Measurements from ENCODE around the gene LRP1B.

The LRP1B gene

GRCh38 chr2:141055531-141055930, 1075.3 kb downstream of the LRP1B start:
- in situ Hi-C loops (cut with HindIII; ENCODE audit: low pct_unique_long_range_greater_than_20kb, low sequenced_read_pairs) = no loop called here
- no peak for DNase-seq (ENCODE audit: low read depth in 1 of 2, low spot score in 1 of 2)
- TF ChIP-seq JUND (IDR thresholded peaks at IDR 0.05; ENCODE audit: low read depth) = no peak

- no peak for TF ChIP-seq JUND (IDR thresholded peaks at IDR 0.05; ENCODE audit: low read depth)
- no peak for DNase-seq (ENCODE audit: low read depth in 1 of 2, low spot score in 1 of 2)
- in situ Hi-C loops (cut with HindIII; ENCODE audit: low pct_unique_long_range_greater_than_20kb, low sequenced_read_pairs) = no loop called here
These were observed 1081.9 kb downstream of the LRP1B start for GRCh38 chr2:141048951-141049350.

GRCh38 chr2:141041281-141041680, 1089.5 kb downstream of the LRP1B start:
- no peak for DNase-seq (ENCODE audit: low read depth in 1 of 2, low spot score in 1 of 2)
- TF ChIP-seq JUND (IDR thresholded peaks at IDR 0.05; ENCODE audit: low read depth) = no peak
- in situ Hi-C loops (cut with HindIII; ENCODE audit: low pct_unique_long_range_greater_than_20kb, low sequenced_read_pairs) = no loop called here

GRCh38 chr2:141038341-141038740, 1092.5 kb downstream of the LRP1B start:
- no peak for DNase-seq (ENCODE audit: low read depth in 1 of 2, low spot score in 1 of 2)
- no peak for TF ChIP-seq JUND (IDR thresholded peaks at IDR 0.05; ENCODE audit: low read depth)
- in situ Hi-C loops (cut with HindIII; ENCODE audit: low pct_unique_long_range_greater_than_20kb, low sequenced_read_pairs) = no loop called here

GRCh38 chr2:141037361-141037760, 1093.5 kb downstream of the LRP1B start:
- in situ Hi-C loops (cut with HindIII; ENCODE audit: low pct_unique_long_range_greater_than_20kb, low sequenced_read_pairs) = no loop called here
- TF ChIP-seq JUND (IDR thresholded peaks at IDR 0.05; ENCODE audit: low read depth) = no peak
- DNase-seq (ENCODE audit: low read depth in 1 of 2, low spot score in 1 of 2) = no peak

GRCh38 chr2:141035846-141036420, 1094.9 kb downstream of the LRP1B start:
- no peak for DNase-seq (ENCODE audit: low read depth in 1 of 2, low spot score in 1 of 2)
- in situ Hi-C loops (cut with HindIII; ENCODE audit: low pct_unique_long_range_greater_than_20kb, low sequenced_read_pairs) = no loop called here
- no peak for TF ChIP-seq JUND (IDR thresholded peaks at IDR 0.05; ENCODE audit: low read depth)

- no peak for TF ChIP-seq JUND (IDR thresholded peaks at IDR 0.05; ENCODE audit: low read depth)
- in situ Hi-C loops (cut with HindIII; ENCODE audit: low pct_unique_long_range_greater_than_20kb, low sequenced_read_pairs) = no loop called here
- DNase-seq (ENCODE audit: low read depth in 1 of 2, low spot score in 1 of 2) = no peak
These were observed 1101.3 kb downstream of the LRP1B start for GRCh38 chr2:141029428-141030078.

GRCh38 chr2:141027221-141027620, 1103.6 kb downstream of the LRP1B start:
- in situ Hi-C loops (cut with HindIII; ENCODE audit: low pct_unique_long_range_greater_than_20kb, low sequenced_read_pairs) = no loop called here
- no peak for TF ChIP-seq JUND (IDR thresholded peaks at IDR 0.05; ENCODE audit: low read depth)
- no peak for DNase-seq (ENCODE audit: low read depth in 1 of 2, low spot score in 1 of 2)

GRCh38 chr2:141021611-141022010, 1109.2 kb downstream of the LRP1B start:
- in situ Hi-C loops (cut with HindIII; ENCODE audit: low pct_unique_long_range_greater_than_20kb, low sequenced_read_pairs) = no loop called here
- DNase-seq (ENCODE audit: low read depth in 1 of 2, low spot score in 1 of 2) = no peak
- no peak for TF ChIP-seq JUND (IDR thresholded peaks at IDR 0.05; ENCODE audit: low read depth)

GRCh38 chr2:141021109-141021508, 1109.7 kb downstream of the LRP1B start:
- DNase-seq (ENCODE audit: low read depth in 1 of 2, low spot score in 1 of 2) = no peak
- in situ Hi-C loops (cut with HindIII; ENCODE audit: low pct_unique_long_range_greater_than_20kb, low sequenced_read_pairs) = no loop called here

GRCh38 chr2:141020346-141020745, 1110.5 kb downstream of the LRP1B start:
- in situ Hi-C loops (cut with HindIII; ENCODE audit: low pct_unique_long_range_greater_than_20kb, low sequenced_read_pairs) = no loop called here
- TF ChIP-seq JUND (IDR thresholded peaks at IDR 0.05; ENCODE audit: low read depth) = no peak
- no peak for DNase-seq (ENCODE audit: low read depth in 1 of 2, low spot score in 1 of 2)

More at GRCh38 chr2:141021109-141021508, 1109.7 kb downstream of the LRP1B start:
- no peak for TF ChIP-seq JUND (IDR thresholded peaks at IDR 0.05; ENCODE audit: low read depth)

GRCh38 chr2:141015341-141016047, 1115.3 kb downstream of the LRP1B start:
- in situ Hi-C loops (cut with HindIII; ENCODE audit: low pct_unique_long_range_greater_than_20kb, low sequenced_read_pairs) = no loop called here
- DNase-seq (ENCODE audit: low read depth in 1 of 2, low spot score in 1 of 2) = no peak
- TF ChIP-seq JUND (IDR thresholded peaks at IDR 0.05; ENCODE audit: low read depth) = no peak

GRCh38 chr2:141003967-141004657, 1126.7 kb downstream of the LRP1B start:
- TF ChIP-seq JUND (IDR thresholded peaks at IDR 0.05; ENCODE audit: low read depth) = no peak
- DNase-seq (ENCODE audit: low read depth in 1 of 2, low spot score in 1 of 2) = no peak
- in situ Hi-C loops (cut with HindIII; ENCODE audit: low pct_unique_long_range_greater_than_20kb, low sequenced_read_pairs) = no loop called here

Data from T47D (cell line).